HepG2 (cell line): ENCODE results near the gene PLEKHA8.

Experiments
- AGO2 ChIP-seq: fragments of 200-400 bp; formaldehyde crosslinking; optimal IDR thresholded peaks from 2 replicates; pipeline ENCODE3; 2017; ENCODE audit warnings: mild to moderate bottlenecking, low read depth, low read length, moderate library complexity
- BCL3 ChIP-seq: sonication (generic); formaldehyde crosslinking; IDR thresholded peaks from 2 replicates; pipeline ENCODE4 v1.5.1; 2020; ENCODE audit warnings: mild to moderate bottlenecking, missing genetic modification reagents, moderate library complexity
- BHLHE40 ChIP-seq: IDR thresholded peaks from 2 replicates; pipeline ENCODE4 v1.6.1; 2011; ENCODE audit warnings: low read length, improper control_type of control experiment
- BRCA1 ChIP-seq: sonication (generic); formaldehyde crosslinking; IDR thresholded peaks from 2 replicates; pipeline ENCODE4 v1.4.0; 2020; ENCODE audit warnings: missing genetic modification reagents
- CEBPB ChIP-seq: IDR thresholded peaks from 2 replicates; pipeline ENCODE4 v1.6.1; 2011; ENCODE audit warnings: low read depth, low read length, improper control_type of control experiment, borderline replicate concordance
- IRF2 ChIP-seq: IDR thresholded peaks from 2 replicates; pipeline ENCODE4 v1.6.1; 2018; ENCODE audit warnings: missing genetic modification reagents, missing compliant biosample characterization
- PLSCR1 ChIP-seq: sonication (generic); formaldehyde crosslinking; IDR thresholded peaks from 2 replicates; pipeline ENCODE4 v1.5.0; 2020; ENCODE audit warnings: missing genetic modification reagents, mild to moderate bottlenecking, borderline replicate concordance
- POLR2A ChIP-seq, 2 experiments: IDR thresholded peaks; 2 replicates each; pipeline ENCODE4 v1.6.1; 2011; ENCODE audit warnings: low read depth in 2 of 2, low read length in 2 of 2, mild to moderate bottlenecking in 1 of 2, moderate library complexity in 1 of 2; ENCODE audit not compliant: insufficient read depth in 1 of 2
- REPIN1 ChIP-seq: sonication (generic); formaldehyde crosslinking; IDR thresholded peaks from 2 replicates; pipeline ENCODE4 v1.8.0; 2022; ENCODE audit warnings: missing genetic modification reagents, low read depth, mild to moderate bottlenecking, borderline replicate concordance
- SP4 ChIP-seq: sonication (generic); formaldehyde crosslinking; IDR thresholded peaks from 2 replicates; pipeline ENCODE4 v1.8.1; 2023; ENCODE audit warnings: mild to moderate bottlenecking, missing genetic modification reagents
- YY1 ChIP-seq: IDR thresholded peaks from 2 replicates; pipeline ENCODE4 v1.6.1; 2011; ENCODE audit warnings: low read length, low read depth, moderate library complexity, mild to moderate bottlenecking; ENCODE audit not compliant: insufficient read depth, insufficient replicate concordance
- ZNF580 ChIP-seq: IDR thresholded peaks from 2 replicates; pipeline ENCODE4 v1.6.1; 2016; ENCODE audit warnings: low read depth, borderline replicate concordance

- no peak for TF ChIP-seq POLR2A (IDR thresholded peaks at IDR 0.05; ENCODE audit: insufficient read depth in 1 of 2, low read depth in 2 of 2, low read length in 2 of 2)
- no peak for TF ChIP-seq CEBPB
- no peak for TF ChIP-seq YY1
- TF ChIP-seq PLSCR1: no peak
- no peak for TF ChIP-seq BRCA1
- no peak for TF ChIP-seq BHLHE40
- no peak for TF ChIP-seq AGO2
- TF ChIP-seq REPIN1 (CRISPR knock-in tag): no peak
- no peak for TF ChIP-seq ZNF580
- TF ChIP-seq IRF2 (CRISPR knock-in tag): no peak
- TF ChIP-seq BCL3: no peak
- TF ChIP-seq SP4 (CRISPR knock-in tag): no peak
These were observed 131.5 kb downstream of the PLEKHA8 start for GRCh38 chr7:30159698-30160143.
